Lower leg skin (tissue), 3 donors: ENCODE measurements around the gene GFPT1.

Experiments
- POLR2A ChIP-seq, 2 donors: fragments of 450-650 bp; IDR thresholded peaks; one replicate each; pipeline ENCODE4 v1.6.1; 2016 to 2017; ENCODE audit warnings: antibody characterized with exemption in 2 of 2, mild to moderate bottlenecking in 1 of 2, moderate library complexity in 1 of 2
- TF ChIP-seq, protein P1 (sequence below), 3 donors: fragments of 450-650 bp; IDR thresholded peaks; one replicate each; pipeline ENCODE4 v1.5.1; 2016; ENCODE audit warnings: antibody characterized with exemption in 3 of 3, mild to moderate bottlenecking in 3 of 3, moderate library complexity in 2 of 3

DNA sequence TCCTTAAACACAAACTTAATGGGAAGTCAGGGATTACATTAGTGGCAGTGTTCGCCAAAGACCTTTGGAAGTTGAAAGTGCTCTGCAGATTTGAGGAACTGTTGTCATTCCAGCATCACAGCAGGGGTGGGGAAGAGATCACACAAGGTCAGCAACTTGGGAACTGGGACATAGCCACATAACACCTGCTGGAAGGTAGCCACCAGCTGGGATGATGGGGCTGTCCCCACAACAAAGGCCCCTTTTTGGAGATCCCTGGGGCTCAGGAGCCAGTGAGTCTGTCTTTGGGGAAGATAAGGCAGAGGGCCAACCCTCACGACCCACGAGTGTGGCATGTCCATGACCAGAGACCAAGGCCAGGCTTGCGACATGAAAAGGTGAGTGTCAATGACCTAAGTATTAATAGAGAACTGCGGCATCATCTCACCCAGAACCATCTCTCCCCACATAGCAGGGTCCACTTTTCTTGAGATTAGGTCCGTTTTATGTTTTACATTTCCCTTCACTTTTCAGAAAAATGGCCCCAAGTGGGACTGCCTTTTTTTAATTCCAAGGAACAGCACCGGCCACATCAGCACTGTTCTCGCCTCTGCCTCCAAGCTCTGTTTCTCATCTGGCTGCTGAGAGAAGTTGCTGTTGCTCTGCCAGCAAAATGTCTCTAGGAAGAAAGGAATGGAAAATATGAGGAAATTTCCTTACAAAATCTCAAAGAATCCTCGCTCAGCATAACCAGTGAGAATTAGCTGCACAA lies 106.9 kb downstream of the GFPT1 start:
- TF ChIP-seq, protein P1, sequence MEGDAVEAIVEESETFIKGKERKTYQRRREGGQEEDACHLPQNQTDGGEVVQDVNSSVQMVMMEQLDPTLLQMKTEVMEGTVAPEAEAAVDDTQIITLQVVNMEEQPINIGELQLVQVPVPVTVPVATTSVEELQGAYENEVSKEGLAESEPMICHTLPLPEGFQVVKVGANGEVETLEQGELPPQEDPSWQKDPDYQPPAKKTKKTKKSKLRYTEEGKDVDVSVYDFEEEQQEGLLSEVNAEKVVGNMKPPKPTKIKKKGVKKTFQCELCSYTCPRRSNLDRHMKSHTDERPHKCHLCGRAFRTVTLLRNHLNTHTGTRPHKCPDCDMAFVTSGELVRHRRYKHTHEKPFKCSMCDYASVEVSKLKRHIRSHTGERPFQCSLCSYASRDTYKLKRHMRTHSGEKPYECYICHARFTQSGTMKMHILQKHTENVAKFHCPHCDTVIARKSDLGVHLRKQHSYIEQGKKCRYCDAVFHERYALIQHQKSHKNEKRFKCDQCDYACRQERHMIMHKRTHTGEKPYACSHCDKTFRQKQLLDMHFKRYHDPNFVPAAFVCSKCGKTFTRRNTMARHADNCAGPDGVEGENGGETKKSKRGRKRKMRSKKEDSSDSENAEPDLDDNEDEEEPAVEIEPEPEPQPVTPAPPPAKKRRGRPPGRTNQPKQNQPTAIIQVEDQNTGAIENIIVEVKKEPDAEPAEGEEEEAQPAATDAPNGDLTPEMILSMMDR (IDR thresholded peaks at IDR 0.05): no peak
- TF ChIP-seq POLR2A (IDR thresholded peaks at IDR 0.05): no peak
